ENCODE measurements around the gene DGKB.

DGKB gene

GRCh38 chr7:14690075-14690474, 212.5 kb downstream of the DGKB start:
- TF ChIP-seq, protein P1, sequence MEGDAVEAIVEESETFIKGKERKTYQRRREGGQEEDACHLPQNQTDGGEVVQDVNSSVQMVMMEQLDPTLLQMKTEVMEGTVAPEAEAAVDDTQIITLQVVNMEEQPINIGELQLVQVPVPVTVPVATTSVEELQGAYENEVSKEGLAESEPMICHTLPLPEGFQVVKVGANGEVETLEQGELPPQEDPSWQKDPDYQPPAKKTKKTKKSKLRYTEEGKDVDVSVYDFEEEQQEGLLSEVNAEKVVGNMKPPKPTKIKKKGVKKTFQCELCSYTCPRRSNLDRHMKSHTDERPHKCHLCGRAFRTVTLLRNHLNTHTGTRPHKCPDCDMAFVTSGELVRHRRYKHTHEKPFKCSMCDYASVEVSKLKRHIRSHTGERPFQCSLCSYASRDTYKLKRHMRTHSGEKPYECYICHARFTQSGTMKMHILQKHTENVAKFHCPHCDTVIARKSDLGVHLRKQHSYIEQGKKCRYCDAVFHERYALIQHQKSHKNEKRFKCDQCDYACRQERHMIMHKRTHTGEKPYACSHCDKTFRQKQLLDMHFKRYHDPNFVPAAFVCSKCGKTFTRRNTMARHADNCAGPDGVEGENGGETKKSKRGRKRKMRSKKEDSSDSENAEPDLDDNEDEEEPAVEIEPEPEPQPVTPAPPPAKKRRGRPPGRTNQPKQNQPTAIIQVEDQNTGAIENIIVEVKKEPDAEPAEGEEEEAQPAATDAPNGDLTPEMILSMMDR (IDR thresholded peaks at IDR 0.05; ENCODE audit: low read depth, low read length): no peak
- no peak overlapping the region for H3K4me3 ChIP-seq (ENCODE audit: low read depth, low read length)

GRCh38 chr7:14688208-14688607, 214.3 kb downstream of the DGKB start:
- TF ChIP-seq, protein P1 (IDR thresholded peaks at IDR 0.05; ENCODE audit: low read depth, low read length): no peak
- no peak overlapping the region for H3K4me3 ChIP-seq (ENCODE audit: low read depth, low read length)

DNA sequence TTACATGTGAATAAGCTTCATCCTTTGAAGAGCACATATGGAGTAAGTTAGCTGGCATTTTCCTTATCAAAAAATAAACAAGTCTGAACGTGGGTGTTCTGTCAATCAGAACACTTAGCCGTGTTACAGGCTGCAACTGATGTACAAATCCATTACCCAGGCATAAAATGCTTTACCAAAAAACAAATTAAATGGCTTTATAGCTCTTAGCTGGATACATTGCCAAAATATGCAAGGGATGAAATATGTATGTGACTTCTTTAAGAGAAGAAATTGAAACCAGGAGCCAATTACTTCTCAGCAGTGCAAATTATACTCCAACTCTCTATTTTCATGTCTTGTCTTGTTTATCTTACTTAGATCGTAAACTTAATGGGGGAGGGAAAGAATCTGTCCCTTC, 214.8 kb downstream of the DGKB start:
- H3K4me3 ChIP-seq (ENCODE audit: low read depth, low read length): no peak overlapping the region
- TF ChIP-seq, protein P1 (IDR thresholded peaks at IDR 0.05; ENCODE audit: low read depth, low read length): no peak

DNA sequence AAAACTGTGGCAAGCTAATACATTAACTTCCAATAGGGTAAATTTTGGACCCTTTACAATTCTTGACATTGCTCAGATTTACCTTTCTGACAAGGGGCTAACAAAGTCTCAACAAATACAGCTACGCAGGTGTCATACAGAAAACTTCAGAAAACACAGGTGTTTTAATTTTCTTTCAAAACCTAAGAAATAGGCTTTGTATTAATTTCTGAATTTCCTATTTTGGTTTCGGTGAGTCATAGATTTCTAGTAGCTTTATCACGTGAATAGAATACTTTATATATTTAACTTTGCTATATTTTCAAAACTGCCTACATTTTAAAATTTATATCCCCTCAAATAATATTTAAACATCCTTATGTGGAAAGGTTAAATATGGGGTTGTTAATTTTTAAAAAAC, 215.3 kb downstream of the DGKB start:
- TF ChIP-seq, protein P1 (IDR thresholded peaks at IDR 0.05; ENCODE audit: low read depth, low read length): no peak
- H3K4me3 ChIP-seq (ENCODE audit: low read depth, low read length): no peak overlapping the region

- H3K4me3 ChIP-seq (ENCODE audit: low read depth, low read length): no peak overlapping the region
- TF ChIP-seq, protein P1 (IDR thresholded peaks at IDR 0.05; ENCODE audit: low read depth, low read length): no peak
Measured at GRCh38 chr7:14685167-14685566, 217.4 kb downstream of the DGKB start.

- no peak overlapping the region for H3K4me3 ChIP-seq (ENCODE audit: low read depth, low read length)
- TF ChIP-seq, protein P1 (IDR thresholded peaks at IDR 0.05; ENCODE audit: low read depth, low read length): no peak
Measured at GRCh38 chr7:14682910-14683465, 219.6 kb downstream of the DGKB start.

GRCh38 chr7:14676896-14677295, 225.7 kb downstream of the DGKB start:
- TF ChIP-seq, protein P1 (IDR thresholded peaks at IDR 0.05; ENCODE audit: low read depth, low read length): no peak

More at GRCh38 chr7:14676896-14677295, 225.7 kb downstream of the DGKB start:
- no peak overlapping the region for H3K4me3 ChIP-seq (ENCODE audit: low read depth, low read length)

All from WI38 (cell line).